WTC11 (cell line): Measurements from ENCODE around the gene PIGS. TPM values are rescaled to one million over a fixed set of nuclear protein-coding genes. Genes with fewer than 3 reads are reported as not detected.

ENCODE experiments used
- ATAC-seq: fragments of 200-7000 bp; cut with Tn5 transposase; 2 replicates; pipeline ENCODE4 v1.10.0; 2021; ENCODE audit warnings: mild to moderate bottlenecking, moderate library complexity
- CTCF ChIA-PET: fragments of 300-600 bp; sonication (Branson Sonifier 250); formaldehyde crosslinking; loops from one replicate; lab custom pipeline; 2021; ENCODE audit warnings: antibody characterized with exemption; lab: Charles Lee
- POLR2A ChIA-PET: fragments of 350-600 bp; sonication (Branson Sonifier 250); formaldehyde crosslinking; loops from one replicate; lab custom pipeline; 2021; ENCODE audit warnings: antibody characterized with exemption; lab: Charles Lee
- DNase-seq: peaks from one replicate; pipeline ENCODE4 v3.0.0; 2021; ENCODE audit warnings: low spot score
- H3K27ac Mint-ChIP-seq: 2 replicates; pipeline ENCODE4 v1.8.0; 2021; ENCODE audit warnings: mixed read lengths
- H3K27me3 Mint-ChIP-seq: 2 replicates; pipeline ENCODE4 v1.8.0; 2021; ENCODE audit warnings: low read depth, mild to moderate bottlenecking, moderate library complexity, mixed read lengths
- H3K36me3 Mint-ChIP-seq: 2 replicates; pipeline ENCODE4 v1.8.0; 2021; ENCODE audit warnings: mixed read lengths
- H3K4me1 Mint-ChIP-seq: 2 replicates; pipeline ENCODE4 v1.8.0; 2022; ENCODE audit warnings: mixed read lengths
- H3K4me3 Mint-ChIP-seq: 2 replicates; pipeline ENCODE4 v1.8.0; 2021; ENCODE audit warnings: mild to moderate bottlenecking, moderate library complexity, mixed read lengths
- H3K9me3 Mint-ChIP-seq: 2 replicates; pipeline ENCODE4 v1.8.0; 2021; ENCODE audit warnings: mixed read lengths
- CBFB ChIP-seq: sonication (generic); formaldehyde crosslinking; IDR thresholded peaks from 2 replicates; pipeline ENCODE4 v1.8.1; 2022; ENCODE audit warnings: mild to moderate bottlenecking, low read depth, missing genetic modification reagents
- CREB1 ChIP-seq: sonication (generic); formaldehyde crosslinking; IDR thresholded peaks from 2 replicates; pipeline ENCODE4 v1.8.0; 2023; ENCODE audit warnings: mild to moderate bottlenecking, missing genetic modification reagents
- CREM ChIP-seq: sonication (generic); formaldehyde crosslinking; IDR thresholded peaks from 2 replicates; pipeline ENCODE4 v1.8.1; 2022; ENCODE audit warnings: mild to moderate bottlenecking, missing genetic modification reagents, moderate library complexity
- EMX1 ChIP-seq: fragments of 250-450 bp; sonication (Bioruptor Pico); IDR thresholded peaks from 2 replicates; pipeline ENCODE4 v1.8.0; 2021; ENCODE audit warnings: mild to moderate bottlenecking
- GRHL2 ChIP-seq: fragments of 250-450 bp; sonication (Bioruptor Pico); IDR thresholded peaks from 2 replicates; pipeline ENCODE4 v1.8.0; 2022; ENCODE audit warnings: mild to moderate bottlenecking, moderate library complexity; ENCODE audit not compliant: insufficient replicate concordance, severe bottlenecking
- JAZF1 ChIP-seq: fragments of 250-450 bp; sonication (Bioruptor Pico); IDR thresholded peaks from 2 replicates; pipeline ENCODE4 v1.9.0; 2021; ENCODE audit warnings: moderate library complexity, mild to moderate bottlenecking, inconsistent platforms
- TEAD1 ChIP-seq: sonication (generic); formaldehyde crosslinking; IDR thresholded peaks from 2 replicates; pipeline ENCODE4 v1.8.0; 2022; ENCODE audit warnings: mild to moderate bottlenecking, missing genetic modification reagents
- TP53 ChIP-seq: sonication (generic); formaldehyde crosslinking; IDR thresholded peaks from 2 replicates; pipeline ENCODE4 v1.8.1; 2023; ENCODE audit warnings: mild to moderate bottlenecking, missing genetic modification reagents
- USF2 ChIP-seq: sonication (generic); formaldehyde crosslinking; IDR thresholded peaks from 2 replicates; pipeline ENCODE4 v1.8.1; 2023; ENCODE audit warnings: mild to moderate bottlenecking, missing genetic modification reagents, moderate library complexity
- ZBTB21 ChIP-seq: sonication (generic); formaldehyde crosslinking; IDR thresholded peaks from 2 replicates; pipeline ENCODE4 v1.8.1; 2023; ENCODE audit warnings: mild to moderate bottlenecking, missing genetic modification reagents, borderline replicate concordance
- ZNF396 ChIP-seq: fragments of 250-450 bp; sonication (Bioruptor Pico); IDR thresholded peaks from 2 replicates; pipeline ENCODE4 v1.8.0; 2021; ENCODE audit warnings: mild to moderate bottlenecking, moderate library complexity, borderline replicate concordance
- total RNA-seq: library from RNA; stranded (reverse); gene quantifications from 3 replicates; pipeline ENCODE4 v1.2.3, GENCODE V29; 2021
- TF ChIP-seq, protein P1 (sequence below): sonication (generic); formaldehyde crosslinking; IDR thresholded peaks from 2 replicates; pipeline ENCODE4 v1.8.1; 2023; ENCODE audit warnings: mild to moderate bottlenecking, missing genetic modification reagents
- TF ChIP-seq, protein P2 (sequence below): sonication (generic); formaldehyde crosslinking; IDR thresholded peaks from 2 replicates; pipeline ENCODE4 v1.8.1; 2023; ENCODE audit warnings: mild to moderate bottlenecking, missing genetic modification reagents, borderline replicate concordance
- TF ChIP-seq, protein P3 (sequence below): sonication (generic); formaldehyde crosslinking; IDR thresholded peaks from 2 replicates; pipeline ENCODE4 v1.8.0; 2022; ENCODE audit warnings: missing genetic modification reagents
- TF ChIP-seq, protein P4 (sequence below): sonication (generic); formaldehyde crosslinking; IDR thresholded peaks from 2 replicates; pipeline ENCODE4 v1.8.0; 2023; ENCODE audit warnings: mild to moderate bottlenecking, missing genetic modification reagents

Gene PIGS
- total RNA-seq, 1 experiment from 2014 or later = 50.6 TPM

GRCh38 chr17:28537219-28537610 lies 34.1 kb downstream of the PIGS start (continued):
- TF ChIP-seq, protein P1, sequence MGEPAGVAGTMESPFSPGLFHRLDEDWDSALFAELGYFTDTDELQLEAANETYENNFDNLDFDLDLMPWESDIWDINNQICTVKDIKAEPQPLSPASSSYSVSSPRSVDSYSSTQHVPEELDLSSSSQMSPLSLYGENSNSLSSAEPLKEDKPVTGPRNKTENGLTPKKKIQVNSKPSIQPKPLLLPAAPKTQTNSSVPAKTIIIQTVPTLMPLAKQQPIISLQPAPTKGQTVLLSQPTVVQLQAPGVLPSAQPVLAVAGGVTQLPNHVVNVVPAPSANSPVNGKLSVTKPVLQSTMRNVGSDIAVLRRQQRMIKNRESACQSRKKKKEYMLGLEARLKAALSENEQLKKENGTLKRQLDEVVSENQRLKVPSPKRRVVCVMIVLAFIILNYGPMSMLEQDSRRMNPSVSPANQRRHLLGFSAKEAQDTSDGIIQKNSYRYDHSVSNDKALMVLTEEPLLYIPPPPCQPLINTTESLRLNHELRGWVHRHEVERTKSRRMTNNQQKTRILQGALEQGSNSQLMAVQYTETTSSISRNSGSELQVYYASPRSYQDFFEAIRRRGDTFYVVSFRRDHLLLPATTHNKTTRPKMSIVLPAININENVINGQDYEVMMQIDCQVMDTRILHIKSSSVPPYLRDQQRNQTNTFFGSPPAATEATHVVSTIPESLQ (CRISPR knock-in tag) = no peak
- no peak for TF ChIP-seq ZNF396 (CRISPR knock-in tag)
- TF ChIP-seq EMX1 = no peak
- TF ChIP-seq GRHL2 = no peak
- no peak for TF ChIP-seq CREB1 (CRISPR knock-in tag)

DNA sequence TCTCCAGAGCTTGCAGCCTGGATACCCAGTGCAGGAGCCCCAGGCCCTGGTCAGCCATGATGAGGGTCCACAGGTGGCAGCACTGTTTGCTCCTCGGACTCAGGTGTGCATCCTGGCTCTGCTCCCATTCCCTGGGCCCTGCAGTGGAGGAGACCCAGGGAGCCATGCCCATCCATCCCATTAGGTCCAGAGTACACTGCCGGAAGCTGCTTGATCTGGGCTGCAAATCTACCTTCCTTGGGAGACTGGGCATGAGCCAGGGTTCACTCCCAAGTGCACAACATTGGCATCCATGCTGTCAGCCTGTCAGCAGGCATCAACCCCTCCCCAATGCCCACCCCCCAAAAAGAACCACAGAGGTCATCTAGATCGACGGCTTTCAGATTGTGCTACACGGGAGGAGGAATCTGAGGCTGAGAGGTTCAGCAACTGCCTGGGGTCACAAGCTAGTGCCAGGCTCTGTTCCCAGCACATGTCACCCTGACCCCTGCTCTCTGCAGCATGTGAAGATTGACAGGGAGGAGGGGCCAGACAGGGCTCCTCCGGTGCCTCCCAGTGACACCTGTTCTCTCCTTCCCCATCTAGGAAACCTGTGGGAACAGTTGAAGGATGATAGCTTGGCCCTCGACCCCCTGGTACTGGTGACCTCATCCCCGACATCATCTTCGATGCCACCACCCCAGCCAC lies 34.6 kb downstream of the PIGS start:
- no peak for ATAC-seq
- H3K4me3 Mint-ChIP-seq = no peak overlapping the region
- no peaks in the 10 kb centered on the region for H3K27me3 Mint-ChIP-seq
- H3K27ac Mint-ChIP-seq = no peak overlapping the region
- no peaks in the 10 kb centered on the region for H3K4me1 Mint-ChIP-seq
- no peak for DNase-seq
- CTCF ChIA-PET = interaction anchor here (0.9 to 1.9 kb wide), 8 partner anchors 9 to 156 kb away, joined by 3 to 12 read pairs (median 4); no protein-coding TSS in a partner anchor
- TF ChIP-seq USF2 (CRISPR knock-in tag) (no peak), TP53 (CRISPR knock-in tag) (no peak), TEAD1 (CRISPR knock-in tag) (no peak), JAZF1 (CRISPR knock-in tag) (no peak), CBFB (CRISPR knock-in tag) (no peak), CREM (no peak), CREB1 (CRISPR knock-in tag) (no peak), ZBTB21 (CRISPR knock-in tag) (no peak)
- TF ChIP-seq, protein P2, sequence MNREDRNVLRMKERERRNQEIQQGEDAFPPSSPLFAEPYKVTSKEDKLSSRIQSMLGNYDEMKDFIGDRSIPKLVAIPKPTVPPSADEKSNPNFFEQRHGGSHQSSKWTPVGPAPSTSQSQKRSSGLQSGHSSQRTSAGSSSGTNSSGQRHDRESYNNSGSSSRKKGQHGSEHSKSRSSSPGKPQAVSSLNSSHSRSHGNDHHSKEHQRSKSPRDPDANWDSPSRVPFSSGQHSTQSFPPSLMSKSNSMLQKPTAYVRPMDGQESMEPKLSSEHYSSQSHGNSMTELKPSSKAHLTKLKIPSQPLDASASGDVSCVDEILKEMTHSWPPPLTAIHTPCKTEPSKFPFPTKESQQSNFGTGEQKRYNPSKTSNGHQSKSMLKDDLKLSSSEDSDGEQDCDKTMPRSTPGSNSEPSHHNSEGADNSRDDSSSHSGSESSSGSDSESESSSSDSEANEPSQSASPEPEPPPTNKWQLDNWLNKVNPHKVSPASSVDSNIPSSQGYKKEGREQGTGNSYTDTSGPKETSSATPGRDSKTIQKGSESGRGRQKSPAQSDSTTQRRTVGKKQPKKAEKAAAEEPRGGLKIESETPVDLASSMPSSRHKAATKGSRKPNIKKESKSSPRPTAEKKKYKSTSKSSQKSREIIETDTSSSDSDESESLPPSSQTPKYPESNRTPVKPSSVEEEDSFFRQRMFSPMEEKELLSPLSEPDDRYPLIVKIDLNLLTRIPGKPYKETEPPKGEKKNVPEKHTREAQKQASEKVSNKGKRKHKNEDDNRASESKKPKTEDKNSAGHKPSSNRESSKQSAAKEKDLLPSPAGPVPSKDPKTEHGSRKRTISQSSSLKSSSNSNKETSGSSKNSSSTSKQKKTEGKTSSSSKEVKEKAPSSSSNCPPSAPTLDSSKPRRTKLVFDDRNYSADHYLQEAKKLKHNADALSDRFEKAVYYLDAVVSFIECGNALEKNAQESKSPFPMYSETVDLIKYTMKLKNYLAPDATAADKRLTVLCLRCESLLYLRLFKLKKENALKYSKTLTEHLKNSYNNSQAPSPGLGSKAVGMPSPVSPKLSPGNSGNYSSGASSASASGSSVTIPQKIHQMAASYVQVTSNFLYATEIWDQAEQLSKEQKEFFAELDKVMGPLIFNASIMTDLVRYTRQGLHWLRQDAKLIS (CRISPR knock-in tag) = no peak
- TF ChIP-seq, protein P3, sequence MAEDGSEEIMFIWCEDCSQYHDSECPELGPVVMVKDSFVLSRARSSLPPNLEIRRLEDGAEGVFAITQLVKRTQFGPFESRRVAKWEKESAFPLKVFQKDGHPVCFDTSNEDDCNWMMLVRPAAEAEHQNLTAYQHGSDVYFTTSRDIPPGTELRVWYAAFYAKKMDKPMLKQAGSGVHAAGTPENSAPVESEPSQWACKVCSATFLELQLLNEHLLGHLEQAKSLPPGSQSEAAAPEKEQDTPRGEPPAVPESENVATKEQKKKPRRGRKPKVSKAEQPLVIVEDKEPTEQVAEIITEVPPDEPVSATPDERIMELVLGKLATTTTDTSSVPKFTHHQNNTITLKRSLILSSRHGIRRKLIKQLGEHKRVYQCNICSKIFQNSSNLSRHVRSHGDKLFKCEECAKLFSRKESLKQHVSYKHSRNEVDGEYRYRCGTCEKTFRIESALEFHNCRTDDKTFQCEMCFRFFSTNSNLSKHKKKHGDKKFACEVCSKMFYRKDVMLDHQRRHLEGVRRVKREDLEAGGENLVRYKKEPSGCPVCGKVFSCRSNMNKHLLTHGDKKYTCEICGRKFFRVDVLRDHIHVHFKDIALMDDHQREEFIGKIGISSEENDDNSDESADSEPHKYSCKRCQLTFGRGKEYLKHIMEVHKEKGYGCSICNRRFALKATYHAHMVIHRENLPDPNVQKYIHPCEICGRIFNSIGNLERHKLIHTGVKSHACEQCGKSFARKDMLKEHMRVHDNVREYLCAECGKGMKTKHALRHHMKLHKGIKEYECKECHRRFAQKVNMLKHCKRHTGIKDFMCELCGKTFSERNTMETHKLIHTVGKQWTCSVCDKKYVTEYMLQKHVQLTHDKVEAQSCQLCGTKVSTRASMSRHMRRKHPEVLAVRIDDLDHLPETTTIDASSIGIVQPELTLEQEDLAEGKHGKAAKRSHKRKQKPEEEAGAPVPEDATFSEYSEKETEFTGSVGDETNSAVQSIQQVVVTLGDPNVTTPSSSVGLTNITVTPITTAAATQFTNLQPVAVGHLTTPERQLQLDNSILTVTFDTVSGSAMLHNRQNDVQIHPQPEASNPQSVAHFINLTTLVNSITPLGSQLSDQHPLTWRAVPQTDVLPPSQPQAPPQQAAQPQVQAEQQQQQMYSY = no peak
- TF ChIP-seq, protein P4, sequence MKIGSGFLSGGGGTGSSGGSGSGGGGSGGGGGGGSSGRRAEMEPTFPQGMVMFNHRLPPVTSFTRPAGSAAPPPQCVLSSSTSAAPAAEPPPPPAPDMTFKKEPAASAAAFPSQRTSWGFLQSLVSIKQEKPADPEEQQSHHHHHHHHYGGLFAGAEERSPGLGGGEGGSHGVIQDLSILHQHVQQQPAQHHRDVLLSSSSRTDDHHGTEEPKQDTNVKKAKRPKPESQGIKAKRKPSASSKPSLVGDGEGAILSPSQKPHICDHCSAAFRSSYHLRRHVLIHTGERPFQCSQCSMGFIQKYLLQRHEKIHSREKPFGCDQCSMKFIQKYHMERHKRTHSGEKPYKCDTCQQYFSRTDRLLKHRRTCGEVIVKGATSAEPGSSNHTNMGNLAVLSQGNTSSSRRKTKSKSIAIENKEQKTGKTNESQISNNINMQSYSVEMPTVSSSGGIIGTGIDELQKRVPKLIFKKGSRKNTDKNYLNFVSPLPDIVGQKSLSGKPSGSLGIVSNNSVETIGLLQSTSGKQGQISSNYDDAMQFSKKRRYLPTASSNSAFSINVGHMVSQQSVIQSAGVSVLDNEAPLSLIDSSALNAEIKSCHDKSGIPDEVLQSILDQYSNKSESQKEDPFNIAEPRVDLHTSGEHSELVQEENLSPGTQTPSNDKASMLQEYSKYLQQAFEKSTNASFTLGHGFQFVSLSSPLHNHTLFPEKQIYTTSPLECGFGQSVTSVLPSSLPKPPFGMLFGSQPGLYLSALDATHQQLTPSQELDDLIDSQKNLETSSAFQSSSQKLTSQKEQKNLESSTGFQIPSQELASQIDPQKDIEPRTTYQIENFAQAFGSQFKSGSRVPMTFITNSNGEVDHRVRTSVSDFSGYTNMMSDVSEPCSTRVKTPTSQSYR (CRISPR knock-in tag) = no peak
- no peaks in the 10 kb centered on the region for H3K36me3 Mint-ChIP-seq
- POLR2A ChIA-PET = interaction anchor here (0.6 to 0.9 kb wide), 2 partner anchors 9 to 68 kb away, joined by 3 to 4 read pairs; no protein-coding TSS in a partner anchor
- H3K9me3 Mint-ChIP-seq = no peaks in the 10 kb centered on the region
